Left ventricle myocardium superior (tissue), 1 donor: ENCODE data around the gene TMPRSS6. TPM values are rescaled to one million over a fixed set of nuclear protein-coding genes. Genes with fewer than 3 reads are reported as not detected.

Experiments
- ATAC-seq: fragments of 200-7000 bp; cut with Tn5 transposase; one replicate; pipeline ENCODE4 v1.9.1; 2020; ENCODE audit warnings: mild to moderate bottlenecking, moderate library complexity
- DNase-seq: peaks from one replicate; pipeline ENCODE4 v3.0.0-alpha.2; 2020
- intact Hi-C: fragments of 100-400 bp; cut with micrococcal nuclease; formaldehyde crosslinking; loops from one replicate; pipeline ENCODE4 v1.11.0; 2022
- total RNA-seq: library from RNA; stranded (reverse); fragmentation: NEBNext Ultra II Directional; extraction: Animal tissue kit (Norgen Biotek cat#: 25700); gene quantifications from one replicate; pipeline ENCODE4 v1.2.1, GENCODE V29; 2021
- donor health status: DM: no; HTN: yes; CAD: no; lungs with severe emphysema.

TMPRSS6 gene
- total RNA-seq, 1 donor from 2014 or later = not detected

DNA sequence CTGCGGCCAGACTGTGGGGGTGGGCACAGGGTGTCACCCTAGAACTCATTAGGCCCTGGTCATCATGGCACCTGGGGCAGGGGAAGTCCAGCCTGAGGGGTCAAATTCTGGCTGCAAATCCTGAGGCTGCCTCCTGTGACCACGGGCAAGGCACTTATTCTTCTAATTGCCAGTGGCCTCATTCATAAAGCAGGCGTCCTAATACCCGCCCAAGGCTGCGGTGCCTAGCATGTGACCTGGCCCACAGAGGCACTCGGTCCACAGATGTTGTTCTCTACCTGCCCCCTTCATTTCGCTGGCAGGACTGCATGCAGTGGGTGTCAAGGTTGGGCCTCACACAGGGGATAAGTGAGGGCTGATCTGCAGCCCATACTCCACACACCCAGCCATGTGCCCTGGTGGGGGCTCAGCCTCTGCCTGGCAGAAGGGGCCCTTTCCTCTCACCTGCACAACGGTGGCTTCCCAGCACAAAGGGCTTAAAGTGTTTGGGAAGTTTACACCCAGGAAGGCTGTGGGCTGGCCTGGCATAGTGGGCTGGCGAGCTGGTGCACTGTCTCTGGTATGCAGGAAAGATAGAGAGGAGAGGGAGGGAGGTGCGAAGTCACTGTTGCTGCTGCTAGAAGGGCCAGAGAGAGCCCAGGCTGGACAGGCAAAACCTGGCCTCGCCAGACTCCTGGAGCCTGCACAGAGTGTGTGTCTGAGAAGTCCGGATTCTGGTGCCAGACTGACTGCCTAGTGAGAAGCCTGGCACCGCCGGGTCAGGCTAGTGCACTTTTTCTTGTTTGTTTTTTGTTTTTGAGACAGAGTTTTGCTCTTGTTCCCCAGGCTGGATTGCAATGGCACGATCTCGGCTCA lies 86.8 kb downstream of the TMPRSS6 start:
- ATAC-seq (peak; percentile 33), DNase-seq (peak; percentile 47)
- intact Hi-C loops = no loop called here

DNA sequence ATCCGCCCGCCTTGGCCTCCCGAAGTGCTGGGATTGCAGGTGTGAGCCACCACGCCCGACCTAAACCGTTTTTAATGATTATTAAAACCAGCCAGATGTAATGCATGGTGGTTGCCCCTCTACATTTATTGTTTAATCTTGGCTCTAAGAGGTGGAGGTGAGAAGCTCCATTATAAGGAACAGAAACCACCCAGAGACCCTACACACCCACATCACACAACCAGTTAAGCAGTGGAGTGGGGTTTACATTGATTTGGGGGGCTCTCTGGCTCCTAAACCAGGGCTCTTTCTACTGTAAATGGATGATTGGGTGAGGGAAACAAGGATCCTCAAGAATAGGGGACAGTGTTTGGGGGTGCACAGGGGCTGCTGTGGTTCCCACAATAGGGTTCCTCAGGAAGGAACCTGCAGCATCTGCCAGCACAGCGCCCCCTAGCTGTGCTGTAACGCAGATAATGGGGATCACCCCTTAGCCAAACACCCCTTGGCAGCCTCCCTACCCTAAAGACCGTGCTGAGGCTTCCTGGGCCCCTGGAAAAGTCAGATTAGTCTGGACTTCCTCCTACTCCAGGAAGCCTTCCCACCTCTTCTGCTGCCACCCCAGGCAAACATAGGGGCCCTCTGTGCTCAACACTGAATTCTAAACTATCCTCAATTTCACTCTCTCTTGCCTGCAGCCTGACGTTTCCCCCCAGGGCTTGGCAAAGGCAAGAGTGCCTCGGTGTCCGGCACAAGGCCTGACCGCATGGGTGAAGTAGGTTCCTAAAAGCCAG lies 87.6 kb downstream of the TMPRSS6 start:
- DNase-seq (peak; percentile 67), ATAC-seq (no peak)
- intact Hi-C loops = no loop called here

DNA sequence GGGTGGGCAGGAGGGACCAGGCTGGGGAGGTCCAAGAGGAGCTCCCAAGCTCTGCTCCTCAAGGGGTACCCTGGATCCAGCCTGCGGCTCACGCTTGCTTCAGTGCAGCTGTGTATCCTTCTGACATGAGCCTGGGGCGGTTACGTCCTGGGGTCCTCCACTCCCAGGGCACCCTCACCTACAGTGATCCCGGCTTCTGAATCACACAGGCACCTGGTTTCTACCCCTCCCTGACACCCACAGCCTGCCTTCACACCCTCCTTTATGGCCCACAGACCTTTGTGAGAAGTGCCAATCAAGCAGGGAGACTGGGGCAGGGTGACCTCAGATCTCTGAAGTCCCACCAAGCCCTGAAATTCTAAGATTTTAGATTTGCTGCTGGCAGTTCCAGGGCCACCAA lies 88.5 kb downstream of the TMPRSS6 start:
- DNase-seq (no peak), ATAC-seq (no peak)
- intact Hi-C loops = no loop called here

DNA sequence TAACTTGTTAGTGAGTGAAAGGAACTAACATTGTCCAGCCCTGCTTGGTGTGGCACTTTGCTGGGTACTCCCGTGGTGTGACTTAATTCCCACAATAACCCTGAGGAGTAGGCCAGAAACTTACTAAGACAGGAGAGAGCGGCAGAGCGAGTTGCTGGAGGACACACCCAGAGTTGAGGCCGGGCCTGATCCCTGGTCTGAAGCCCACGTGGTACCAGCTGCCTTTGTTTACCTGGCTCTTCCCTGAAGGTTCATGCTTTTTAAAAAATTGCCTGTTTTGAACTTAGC lies 89.4 kb downstream of the TMPRSS6 start:
- peak; percentile 44 for DNase-seq
- peak; percentile 30 for ATAC-seq
- intact Hi-C loops = no loop called here

DNA sequence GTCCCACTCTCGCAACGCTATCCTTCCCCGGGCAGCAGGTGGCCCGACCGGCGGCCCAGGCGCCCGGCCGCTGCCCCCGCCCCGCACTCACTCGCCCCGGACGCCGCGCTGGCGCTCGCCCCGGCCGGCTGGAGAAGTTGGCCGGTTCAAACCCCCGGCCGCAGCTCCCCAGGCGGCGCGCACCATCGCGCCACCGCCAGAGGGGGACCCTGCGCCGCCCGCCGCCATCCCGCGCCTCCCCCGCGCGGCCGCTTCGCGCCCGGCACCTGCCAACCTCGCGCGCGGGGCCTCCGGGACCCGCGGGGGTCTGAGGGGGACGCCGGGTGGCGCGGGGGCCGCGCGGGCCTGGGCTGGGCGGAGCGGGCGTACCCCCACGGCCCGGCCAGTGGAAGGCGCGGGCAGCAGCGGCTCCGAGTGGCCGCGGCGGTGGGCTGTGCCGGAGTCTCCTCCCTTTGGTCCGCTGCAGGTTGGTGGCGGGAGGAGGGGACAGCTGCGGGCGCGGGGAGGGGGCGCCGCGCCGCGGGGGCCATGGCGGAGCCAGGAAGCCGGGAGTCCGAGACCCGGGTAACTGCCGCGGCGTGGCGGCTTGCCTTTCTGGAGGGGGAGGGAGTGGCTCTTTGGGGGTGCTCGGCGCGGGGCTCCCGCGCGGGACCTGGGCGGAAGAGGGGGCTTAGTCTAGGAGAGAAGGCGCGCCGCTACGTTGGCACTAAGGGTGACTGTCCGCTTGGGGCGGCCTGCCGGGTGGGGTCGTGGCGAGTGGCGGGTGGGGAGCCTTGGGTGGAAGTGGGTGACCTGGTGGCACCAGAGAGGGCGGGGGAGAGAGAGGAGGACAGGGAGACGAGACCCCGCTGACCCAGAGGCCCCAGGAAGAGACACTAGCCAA lies 90.0 kb downstream of the TMPRSS6 start, which contains the start of the genes MPST and TST:
Gene MPST, plus strand, starts transcription at position 434 of the 883 bp plus-strand sequence. Its CDS starts 95 bp downstream, at position 529.
Gene TST, minus strand, starts transcription at position 139 of the 883 bp plus-strand sequence. CDS start 715 bp downstream, outside the sequence.
- ATAC-seq (peak; percentile 86), DNase-seq (peak; percentile 91)
- intact Hi-C loops = no loop called here

DNA sequence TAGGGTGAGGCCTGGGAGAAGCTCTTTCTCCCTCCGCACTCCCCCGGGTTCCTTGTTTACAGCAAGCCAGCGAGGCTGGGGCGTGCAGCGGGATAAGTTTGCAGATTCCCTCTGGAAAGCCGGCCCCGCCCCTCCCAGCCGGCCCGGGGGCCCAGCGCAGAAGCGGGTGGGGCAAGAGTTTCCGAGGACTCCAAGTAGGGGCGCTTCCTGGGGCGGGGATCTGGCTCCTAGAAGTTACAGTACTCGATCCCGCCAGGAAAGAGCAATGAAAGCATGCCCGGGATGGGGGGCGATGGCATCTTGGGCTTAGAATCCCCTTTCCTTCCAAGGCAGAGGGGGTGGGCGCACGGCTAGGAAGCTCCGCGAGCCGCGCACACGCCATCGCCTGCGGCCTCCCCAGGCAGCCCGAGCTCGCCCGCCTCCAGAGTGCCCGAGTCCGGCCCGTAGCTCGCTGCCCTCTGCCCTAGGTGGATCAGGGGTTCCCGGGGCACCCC lies 90.7 kb downstream of the TMPRSS6 start:
- intact Hi-C loops = no loop called here
- DNase-seq (peak; percentile 85), ATAC-seq (peak; percentile 56)

DNA sequence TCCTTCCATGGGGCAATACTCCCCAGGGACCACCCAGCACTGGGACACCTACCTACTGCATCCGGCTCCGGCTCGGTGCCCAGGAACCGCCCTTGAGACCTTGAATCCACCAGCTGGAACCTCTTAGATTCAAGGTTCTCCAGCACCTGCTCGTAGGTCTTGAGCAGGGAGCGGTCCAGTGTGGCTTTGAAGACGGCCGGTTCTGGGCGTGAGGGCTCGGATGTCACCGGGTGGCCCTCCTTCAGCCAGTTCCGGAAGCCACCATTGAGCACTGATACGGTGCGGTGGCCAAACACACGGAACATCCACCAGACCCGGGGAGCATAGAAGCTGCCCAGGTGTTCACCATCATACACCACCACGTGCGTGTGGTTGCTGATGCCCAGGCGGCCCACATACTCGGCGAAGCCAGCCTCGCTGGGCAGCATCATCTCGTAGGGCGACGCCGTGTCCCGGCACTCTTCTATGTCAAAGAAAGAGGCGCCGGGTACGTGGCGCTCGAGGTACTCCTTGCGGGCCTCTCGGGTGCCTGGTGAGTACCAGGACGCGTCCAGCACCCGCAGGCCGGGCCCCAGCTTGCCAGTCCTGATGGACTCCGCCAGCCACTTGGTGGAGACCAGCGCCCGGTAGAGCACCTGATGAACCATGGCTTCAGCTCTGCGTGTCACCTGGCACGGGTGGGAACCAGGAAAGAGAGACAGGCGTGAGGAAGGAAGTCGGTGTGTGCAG lies 91.3 kb downstream of the TMPRSS6 start:
- intact Hi-C loops = no loop called here
- ATAC-seq (peak; percentile 0), DNase-seq (peak; percentile 41)

DNA sequence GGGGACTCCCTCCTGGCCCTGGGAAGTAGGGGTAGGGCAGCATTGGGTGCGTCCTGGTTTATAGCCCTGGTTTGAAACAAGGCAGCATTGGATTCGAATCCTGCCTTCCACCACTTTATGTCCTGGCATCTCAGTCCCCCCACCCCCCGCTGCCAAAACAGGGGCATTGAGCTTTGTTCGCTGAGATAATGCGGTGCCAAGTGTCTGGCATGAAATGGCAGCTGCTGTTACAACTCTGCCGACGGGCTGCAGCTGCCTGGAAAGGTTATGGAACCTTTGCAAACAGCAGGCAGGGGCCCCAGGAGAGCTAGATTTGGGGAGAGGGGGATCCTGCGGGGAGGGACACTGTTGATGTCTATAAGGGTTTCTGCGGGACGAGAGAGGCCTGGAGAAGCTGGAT lies 92.2 kb downstream of the TMPRSS6 start:
- DNase-seq = peak; percentile 52
- intact Hi-C loops = no loop called here
- ATAC-seq = no peak

DNA sequence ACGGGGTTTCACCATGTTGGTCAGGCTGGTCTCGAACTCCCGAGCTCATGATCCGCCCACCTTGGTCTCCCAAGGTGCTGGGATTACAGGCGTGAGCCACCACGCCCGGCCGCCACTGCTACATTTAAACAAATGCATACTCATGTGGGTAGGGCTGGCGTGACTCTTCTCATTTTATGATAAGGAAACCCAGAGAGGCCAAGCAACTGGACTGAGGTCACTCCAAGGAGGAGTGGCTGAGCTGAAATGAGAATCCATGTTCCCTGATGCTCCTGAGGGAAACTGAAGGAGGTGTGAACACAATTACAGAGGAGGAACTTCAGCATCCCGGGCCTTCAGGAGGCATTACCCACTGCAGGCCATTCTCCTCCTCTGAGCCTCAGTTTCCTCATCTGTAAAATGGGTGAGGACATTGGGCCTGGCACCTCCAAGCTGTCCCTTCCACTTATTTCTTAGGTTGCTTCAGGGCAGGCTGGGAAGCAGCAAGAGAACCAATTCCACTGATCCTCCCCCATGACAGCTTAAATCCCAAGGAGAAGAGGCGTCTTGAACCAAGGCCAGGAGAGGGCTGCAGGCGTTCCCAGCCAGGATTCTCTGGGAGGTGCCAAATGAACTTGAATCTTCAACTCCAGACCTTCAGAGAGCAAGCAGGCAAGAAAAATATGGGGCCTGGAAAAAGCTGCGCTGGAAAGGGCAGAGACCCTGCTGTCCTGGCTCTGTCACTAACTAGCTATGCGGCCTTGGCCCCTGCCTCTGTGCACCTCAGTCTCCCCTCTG lies 93.2 kb downstream of the TMPRSS6 start:
- DNase-seq (no peak), ATAC-seq (no peak)
- intact Hi-C loops = no loop called here

DNA sequence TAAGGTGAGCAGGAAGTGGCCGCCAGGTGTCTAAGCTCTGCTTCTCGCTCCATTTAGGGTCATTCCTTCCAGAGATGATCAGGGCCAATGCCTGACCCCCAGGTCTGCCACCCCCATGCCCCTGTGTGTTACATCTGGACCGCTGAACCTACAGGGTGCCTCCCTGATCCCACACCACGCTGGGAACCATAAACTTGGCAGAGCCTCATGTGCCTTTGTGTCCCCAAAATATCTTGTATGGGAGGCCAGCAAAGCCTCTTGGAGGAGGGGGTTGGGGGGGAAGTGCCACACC lies 94.0 kb downstream of the TMPRSS6 start:
- DNase-seq (no peak), ATAC-seq (no peak)
- intact Hi-C loops = no loop called here

Other genes with a start within 250 kb of the TMPRSS6 start
- gene NCF4, start 248.7 kb downstream of the TMPRSS6 start, total RNA-seq = 6.8 TPM
- 3.2 TPM for gene CSF2RB, start 196.1 kb downstream of the TMPRSS6 start, total RNA-seq
- gene TST, start 90.3 kb downstream of the TMPRSS6 start, total RNA-seq = 45.8 TPM
- gene MPST, start 90.0 kb downstream of the TMPRSS6 start, total RNA-seq = 56.7 TPM
- gene KCTD17, start 58.0 kb downstream of the TMPRSS6 start, total RNA-seq = 9.8 TPM
- gene IL2RB, start 40.2 kb upstream of the TMPRSS6 start, total RNA-seq = 0.79 TPM
- 1.1 TPM for gene C1QTNF6, start 78.5 kb upstream of the TMPRSS6 start, total RNA-seq
- gene SSTR3, start 102.8 kb upstream of the TMPRSS6 start, total RNA-seq = not detected
- 5.1 TPM for gene RAC2, start 134.6 kb upstream of the TMPRSS6 start, total RNA-seq
- gene CYTH4, start 172.8 kb upstream of the TMPRSS6 start, total RNA-seq = 6.2 TPM